Stomach (tissue), 4 donors: Measurements from ENCODE around the gene MGME1.

Experiments used
- EP300 ChIP-seq: sonication (generic); formaldehyde crosslinking; IDR thresholded peaks from one replicate; pipeline ENCODE4 v1.6.1; 2017; ENCODE audit warnings: antibody characterized with exemption
- TF ChIP-seq, protein P1 (sequence below), 7 experiments: fragments of 450-650 bp in 4 of 7; fragments of 200-600 bp in 3 of 7; sonication (generic) in 3 of 7; IDR thresholded peaks; one replicate each; pipeline ENCODE4 v1.5.1; 2016 to 2019; ENCODE audit warnings: antibody characterized with exemption in 7 of 7, control low read depth in 2 of 7, mild to moderate bottlenecking in 1 of 7

DNA sequence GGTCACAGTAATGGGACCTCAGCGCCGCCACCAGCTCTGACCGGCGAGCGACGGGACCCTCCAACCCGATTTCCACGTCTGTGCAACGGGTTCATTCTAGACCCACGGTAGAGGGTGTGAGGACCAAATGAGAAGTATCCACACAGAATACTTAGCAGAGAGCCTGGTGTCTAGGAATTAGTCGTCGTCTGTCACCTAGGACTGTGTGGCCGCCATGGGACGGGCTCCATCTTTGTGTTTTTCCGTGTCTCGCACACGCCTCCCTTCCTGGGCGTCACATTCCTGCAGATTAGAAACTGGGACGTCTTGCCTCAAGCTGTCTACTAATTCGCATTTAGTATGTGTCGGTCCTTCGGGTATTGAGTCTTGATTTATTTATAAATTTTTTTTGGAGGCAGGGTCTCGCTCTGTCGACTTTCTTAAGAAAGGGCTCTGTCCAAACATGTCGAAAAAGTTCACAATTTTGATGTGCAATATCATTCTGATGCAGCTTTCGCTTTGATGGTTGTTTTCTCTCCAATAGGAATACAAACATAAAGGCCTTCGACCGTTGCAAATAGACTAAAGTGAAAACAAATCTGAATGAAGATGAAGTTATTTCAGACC, 563 bp downstream of the MGME1 start:
- TF ChIP-seq, protein P1, sequence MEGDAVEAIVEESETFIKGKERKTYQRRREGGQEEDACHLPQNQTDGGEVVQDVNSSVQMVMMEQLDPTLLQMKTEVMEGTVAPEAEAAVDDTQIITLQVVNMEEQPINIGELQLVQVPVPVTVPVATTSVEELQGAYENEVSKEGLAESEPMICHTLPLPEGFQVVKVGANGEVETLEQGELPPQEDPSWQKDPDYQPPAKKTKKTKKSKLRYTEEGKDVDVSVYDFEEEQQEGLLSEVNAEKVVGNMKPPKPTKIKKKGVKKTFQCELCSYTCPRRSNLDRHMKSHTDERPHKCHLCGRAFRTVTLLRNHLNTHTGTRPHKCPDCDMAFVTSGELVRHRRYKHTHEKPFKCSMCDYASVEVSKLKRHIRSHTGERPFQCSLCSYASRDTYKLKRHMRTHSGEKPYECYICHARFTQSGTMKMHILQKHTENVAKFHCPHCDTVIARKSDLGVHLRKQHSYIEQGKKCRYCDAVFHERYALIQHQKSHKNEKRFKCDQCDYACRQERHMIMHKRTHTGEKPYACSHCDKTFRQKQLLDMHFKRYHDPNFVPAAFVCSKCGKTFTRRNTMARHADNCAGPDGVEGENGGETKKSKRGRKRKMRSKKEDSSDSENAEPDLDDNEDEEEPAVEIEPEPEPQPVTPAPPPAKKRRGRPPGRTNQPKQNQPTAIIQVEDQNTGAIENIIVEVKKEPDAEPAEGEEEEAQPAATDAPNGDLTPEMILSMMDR (IDR thresholded peaks at IDR 0.05): no peak
- no peak for TF ChIP-seq EP300
